ENCODE measurements around the gene SLC44A3. TPM values are rescaled to one million over a fixed set of nuclear protein-coding genes. Genes with fewer than 3 reads are reported as not detected.
A peak's percentile ranks its signal among the peaks of the same experiment; 100 is the strongest.

SLC44A3 gene
- total RNA-seq, 1 experiment from 2014 or later = 0.31 TPM

- no peak for DNase-seq (ENCODE audit: low read depth)
These were observed 85.0 kb downstream of the SLC44A3 start for GRCh38 chr1:94905207-94905606.

GRCh38 chr1:94906382-94906781 is 86.2 kb downstream of the SLC44A3 start:
- no peak for DNase-seq (ENCODE audit: low read depth)

GRCh38 chr1:94907136-94907535 is 87.0 kb downstream of the SLC44A3 start:
- no peak for DNase-seq (ENCODE audit: low read depth)

GRCh38 chr1:94908190-94908589 is 88.0 kb downstream of the SLC44A3 start:
- DNase-seq (ENCODE audit: low read depth) = no peak

- DNase-seq (ENCODE audit: low read depth) = no peak
These were observed 88.8 kb downstream of the SLC44A3 start for GRCh38 chr1:94908965-94909364.

GRCh38 chr1:94909486-94909885 is 89.3 kb downstream of the SLC44A3 start:
- DNase-seq (ENCODE audit: low read depth) = no peak

GRCh38 chr1:94912263-94913184 is 92.4 kb downstream of the SLC44A3 start:
- no peak for DNase-seq (ENCODE audit: low read depth)

- no peak for DNase-seq (ENCODE audit: low read depth)
These were observed 97.1 kb downstream of the SLC44A3 start for GRCh38 chr1:94917251-94917650.

- DNase-seq (ENCODE audit: low read depth) = no peak
These were observed 99.3 kb downstream of the SLC44A3 start for GRCh38 chr1:94919241-94920030.

- DNase-seq (ENCODE audit: low read depth) = no peak
These were observed 99.9 kb downstream of the SLC44A3 start for GRCh38 chr1:94920061-94920460.

GRCh38 chr1:94921977-94922376 is 101.8 kb downstream of the SLC44A3 start:
- DNase-seq (ENCODE audit: low read depth) = no peak

- DNase-seq (ENCODE audit: low read depth) = no peak
These were observed 102.7 kb downstream of the SLC44A3 start for GRCh38 chr1:94922761-94923331.

GRCh38 chr1:94925004-94925403 is 104.8 kb downstream of the SLC44A3 start:
- DNase-seq (ENCODE audit: low read depth) = peak; percentile 23

GRCh38 chr1:94925561-94926125 is 105.5 kb downstream of the SLC44A3 start:
- peak; percentile 95 for DNase-seq (ENCODE audit: low read depth)

- DNase-seq (ENCODE audit: low read depth) = peak; percentile 57
These were observed 106.2 kb downstream of the SLC44A3 start for GRCh38 chr1:94926126-94926914.

GRCh38 chr1:94926915-94927404 is 106.8 kb downstream of the SLC44A3 start, which contains the start of gene CNN3:
TSS of gene CNN3 (minus strand) at chr1:94927110. CDS start at chr1:94926894, 216 bp downstream.
- DNase-seq (ENCODE audit: low read depth) = peak; percentile 91

- DNase-seq (ENCODE audit: low read depth) = peak; percentile 38
These were observed 107.4 kb downstream of the SLC44A3 start for GRCh38 chr1:94927405-94928175.

GRCh38 chr1:94928293-94928939 is 108.3 kb downstream of the SLC44A3 start:
- DNase-seq (ENCODE audit: low read depth) = no peak
